ENCODE measurements around the gene SPDEF.

DNA sequence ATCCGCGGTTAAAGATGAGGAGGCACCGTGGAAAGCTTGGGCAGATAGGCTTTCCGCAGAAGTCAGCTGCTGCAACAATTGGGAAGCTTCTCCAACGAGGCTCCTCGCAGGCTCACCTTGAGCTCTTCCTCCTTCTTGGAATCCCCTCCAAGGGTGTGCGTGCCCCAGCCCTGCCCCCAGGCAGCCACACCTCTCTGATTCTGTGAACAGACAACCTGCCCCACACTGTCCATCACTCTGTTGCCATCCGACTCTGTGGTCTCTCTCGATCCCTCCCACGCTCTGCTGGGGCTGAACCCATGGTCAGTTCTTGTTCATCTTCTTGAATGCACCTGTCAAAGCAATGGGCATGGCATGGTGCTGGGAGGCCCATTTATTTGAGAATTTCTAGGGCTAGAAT lies 58.7 kb downstream of the SPDEF start:
- TF ChIP-seq, protein P1, sequence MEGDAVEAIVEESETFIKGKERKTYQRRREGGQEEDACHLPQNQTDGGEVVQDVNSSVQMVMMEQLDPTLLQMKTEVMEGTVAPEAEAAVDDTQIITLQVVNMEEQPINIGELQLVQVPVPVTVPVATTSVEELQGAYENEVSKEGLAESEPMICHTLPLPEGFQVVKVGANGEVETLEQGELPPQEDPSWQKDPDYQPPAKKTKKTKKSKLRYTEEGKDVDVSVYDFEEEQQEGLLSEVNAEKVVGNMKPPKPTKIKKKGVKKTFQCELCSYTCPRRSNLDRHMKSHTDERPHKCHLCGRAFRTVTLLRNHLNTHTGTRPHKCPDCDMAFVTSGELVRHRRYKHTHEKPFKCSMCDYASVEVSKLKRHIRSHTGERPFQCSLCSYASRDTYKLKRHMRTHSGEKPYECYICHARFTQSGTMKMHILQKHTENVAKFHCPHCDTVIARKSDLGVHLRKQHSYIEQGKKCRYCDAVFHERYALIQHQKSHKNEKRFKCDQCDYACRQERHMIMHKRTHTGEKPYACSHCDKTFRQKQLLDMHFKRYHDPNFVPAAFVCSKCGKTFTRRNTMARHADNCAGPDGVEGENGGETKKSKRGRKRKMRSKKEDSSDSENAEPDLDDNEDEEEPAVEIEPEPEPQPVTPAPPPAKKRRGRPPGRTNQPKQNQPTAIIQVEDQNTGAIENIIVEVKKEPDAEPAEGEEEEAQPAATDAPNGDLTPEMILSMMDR (IDR thresholded peaks at IDR 0.05) = no peak
- TF ChIP-seq EZH2 (IDR thresholded peaks at IDR 0.05) (no peak), EZH2phosphoT487 (IDR thresholded peaks at IDR 0.05) (no peak)
